Measurements from ENCODE around the gene TMEM132D.

TMEM132D gene

DNA sequence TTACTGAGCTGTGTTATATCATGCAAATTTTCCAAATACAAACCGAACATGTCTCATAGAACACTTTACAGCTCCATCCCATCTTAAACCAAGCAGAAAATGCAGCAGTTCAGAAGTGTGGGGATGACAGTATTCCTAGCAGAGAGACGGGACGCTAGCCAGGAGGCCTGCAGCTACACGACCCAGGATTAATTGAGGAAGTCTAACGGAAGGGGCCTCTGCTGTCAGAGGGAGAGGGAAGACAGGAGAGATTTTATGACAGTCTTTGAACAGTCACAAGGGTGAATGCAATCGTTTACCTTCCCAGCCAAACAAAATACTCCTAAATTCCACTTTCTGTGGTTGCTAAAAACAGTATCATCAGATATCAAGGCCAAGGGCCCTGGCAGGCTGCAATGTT, 261.9 kb downstream of the TMEM132D start:
- FAIRE-seq (no peak), DNase-seq (ENCODE audit: insufficient read length) (no peak)
- no peak for TF ChIP-seq POLR2A (IDR thresholded peaks at IDR 0.05; ENCODE audit: low read depth, low read length)
- no peak for TF ChIP-seq TAF1 (IDR thresholded peaks at IDR 0.05; ENCODE audit: borderline replicate concordance, low read depth, low read length)
- no peak for TF ChIP-seq POLR2AphosphoS5 (IDR thresholded peaks at IDR 0.05; ENCODE audit: low read depth, low read length)

DNA sequence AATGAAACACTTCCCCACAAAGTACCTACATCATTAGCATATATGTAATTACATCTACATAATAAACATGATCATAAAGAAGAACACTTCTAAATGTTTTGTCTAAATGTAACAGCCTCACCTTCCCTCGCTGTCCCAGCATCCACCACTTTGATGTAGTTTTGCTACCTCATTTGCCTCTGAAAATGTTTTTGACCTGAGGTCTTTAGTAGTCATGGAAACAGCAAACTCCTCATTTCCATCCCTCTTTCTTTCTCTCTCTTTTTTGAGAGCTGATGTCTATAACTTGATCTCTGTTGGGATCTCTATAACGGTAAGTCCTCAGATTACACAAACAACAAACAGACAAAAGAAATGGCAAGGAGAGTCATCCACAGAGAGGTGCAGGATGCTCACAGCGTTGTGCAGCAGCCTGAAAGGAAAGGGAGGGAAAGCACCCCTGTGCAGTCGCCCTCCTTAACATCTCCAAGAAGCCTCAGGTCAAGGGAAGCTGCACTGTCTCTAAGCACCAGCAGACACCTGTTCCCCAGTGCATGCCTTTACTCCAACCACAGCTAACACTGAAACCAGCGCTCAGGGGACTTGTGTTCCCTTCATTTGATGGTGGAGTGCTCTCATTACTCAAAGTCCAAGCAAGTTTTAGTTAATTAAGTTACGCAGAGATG, 268.7 kb downstream of the TMEM132D start:
- FAIRE-seq, result no peak
- no peak for TF ChIP-seq POLR2A (IDR thresholded peaks at IDR 0.05; ENCODE audit: low read depth, low read length)
- TF ChIP-seq POLR2AphosphoS5 (IDR thresholded peaks at IDR 0.05; ENCODE audit: low read depth, low read length), result no peak
- TF ChIP-seq TAF1 (IDR thresholded peaks at IDR 0.05; ENCODE audit: borderline replicate concordance, low read depth, low read length), result no peak
- no peak for DNase-seq (ENCODE audit: insufficient read length)

DNA sequence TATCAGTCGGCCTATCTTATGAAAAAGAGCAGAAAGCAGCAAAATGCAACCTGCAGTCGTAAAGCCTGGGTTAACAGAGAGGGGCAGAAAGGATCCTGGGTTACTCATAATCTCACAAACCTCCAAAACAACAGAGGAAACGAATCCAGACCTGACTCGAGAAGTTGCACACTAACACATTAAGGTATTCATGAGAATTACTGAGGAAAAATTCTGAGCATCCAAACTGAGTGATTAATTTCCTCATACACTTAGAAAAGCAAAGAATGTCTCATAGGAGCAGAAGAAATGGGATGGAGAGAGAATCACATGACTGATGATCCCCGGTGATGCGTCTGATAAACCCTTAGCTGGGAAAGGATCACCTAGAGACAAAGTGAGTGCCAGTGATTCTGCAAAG, 272.5 kb downstream of the TMEM132D start:
- DNase-seq (ENCODE audit: insufficient read length), result no peak
- no peak for FAIRE-seq
- TF ChIP-seq POLR2A (IDR thresholded peaks at IDR 0.05; ENCODE audit: low read depth, low read length), result no peak
- no peak for TF ChIP-seq TAF1 (IDR thresholded peaks at IDR 0.05; ENCODE audit: borderline replicate concordance, low read depth, low read length)

DNA sequence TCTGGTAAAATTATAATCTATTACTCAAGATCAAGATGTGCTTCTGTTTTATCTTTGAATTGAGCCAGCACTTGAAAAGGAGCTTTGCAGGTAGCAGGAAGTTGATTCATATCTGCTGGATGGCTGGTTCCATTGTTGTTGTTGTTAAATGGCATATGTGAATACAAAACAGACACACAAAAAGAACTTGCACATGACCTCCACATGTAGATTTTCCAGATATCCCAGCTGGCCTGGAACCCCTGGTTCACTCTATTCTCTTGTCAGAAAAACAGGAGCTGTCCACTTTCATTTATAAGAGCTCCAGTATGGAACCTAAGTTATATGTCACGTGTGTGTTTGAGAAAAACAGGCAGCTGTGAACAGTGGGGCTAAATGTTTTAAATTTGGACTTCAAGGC, 273.9 kb downstream of the TMEM132D start:
- DNase-seq (ENCODE audit: insufficient read length) (no peak), FAIRE-seq (no peak)
- no peak for TF ChIP-seq POLR2A (IDR thresholded peaks at IDR 0.05; ENCODE audit: low read depth, low read length)
- no peak for TF ChIP-seq POLR2AphosphoS5 (IDR thresholded peaks at IDR 0.05; ENCODE audit: low read depth, low read length)
- TF ChIP-seq TAF1 (IDR thresholded peaks at IDR 0.05; ENCODE audit: borderline replicate concordance, low read depth, low read length), result no peak

- FAIRE-seq (no peak), DNase-seq (ENCODE audit: insufficient read length) (no peak)
- TF ChIP-seq POLR2AphosphoS5 (IDR thresholded peaks at IDR 0.05; ENCODE audit: low read depth, low read length) (no peak), TAF1 (IDR thresholded peaks at IDR 0.05; ENCODE audit: borderline replicate concordance, low read depth, low read length) (no peak), POLR2A (IDR thresholded peaks at IDR 0.05; ENCODE audit: low read depth, low read length) (no peak)
Measured at GRCh38 chr12:129622566-129622965, 281.3 kb downstream of the TMEM132D start.

DNA sequence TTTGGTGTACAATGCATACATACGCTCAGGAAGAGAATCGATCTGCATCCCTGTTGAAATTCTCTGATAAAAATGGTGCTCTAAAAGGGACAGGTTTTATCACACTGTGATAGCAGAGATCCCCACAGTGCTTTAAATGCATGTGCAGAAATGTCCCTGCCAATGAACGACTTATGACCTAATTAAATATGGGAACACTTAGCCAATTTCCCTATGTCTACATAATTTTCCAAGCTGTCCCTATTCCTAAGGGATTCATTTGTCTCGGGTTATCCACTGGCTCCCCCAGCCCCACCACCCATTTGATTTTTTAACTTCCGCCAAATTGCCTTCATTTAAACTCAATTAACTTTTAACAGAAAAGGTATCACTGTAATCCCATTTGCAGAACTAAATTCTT, 284.6 kb downstream of the TMEM132D start:
- no peak for FAIRE-seq
- TF ChIP-seq POLR2A (IDR thresholded peaks at IDR 0.05; ENCODE audit: low read depth, low read length) (no peak), POLR2AphosphoS5 (IDR thresholded peaks at IDR 0.05; ENCODE audit: low read depth, low read length) (no peak), TAF1 (IDR thresholded peaks at IDR 0.05; ENCODE audit: borderline replicate concordance, low read depth, low read length) (no peak)
- DNase-seq (ENCODE audit: insufficient read length), result no peak

- TF ChIP-seq POLR2A (IDR thresholded peaks at IDR 0.05; ENCODE audit: low read depth, low read length), result no peak
- no peak for TF ChIP-seq POLR2AphosphoS5 (IDR thresholded peaks at IDR 0.05; ENCODE audit: low read depth, low read length)
- TF ChIP-seq TAF1 (IDR thresholded peaks at IDR 0.05; ENCODE audit: borderline replicate concordance, low read depth, low read length), result no peak
- FAIRE-seq (no peak), DNase-seq (ENCODE audit: insufficient read length) (no peak)
Measured at GRCh38 chr12:129617849-129618248, 286.0 kb downstream of the TMEM132D start.

DNA sequence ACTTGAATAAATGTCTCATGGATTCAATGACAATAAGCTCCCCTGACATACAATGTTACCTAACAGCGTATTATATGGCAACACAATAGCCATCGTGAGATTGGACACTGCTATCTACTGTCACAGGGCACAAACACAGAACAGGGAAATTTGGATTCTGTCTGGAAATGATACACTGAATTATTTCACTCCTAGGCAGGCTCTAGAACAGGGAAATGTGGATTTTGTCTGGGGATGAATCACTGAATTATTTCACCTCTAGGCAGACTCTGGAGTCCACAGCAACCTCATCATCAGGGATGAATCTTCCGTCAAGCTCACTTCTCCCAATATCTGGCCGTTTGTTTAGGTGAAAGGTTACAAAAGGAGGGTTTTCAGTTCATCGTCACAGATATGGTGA, 288.8 kb downstream of the TMEM132D start:
- DNase-seq (ENCODE audit: insufficient read length) (no peak), FAIRE-seq (no peak)
- TF ChIP-seq TAF1 (IDR thresholded peaks at IDR 0.05; ENCODE audit: borderline replicate concordance, low read depth, low read length) (no peak), POLR2AphosphoS5 (IDR thresholded peaks at IDR 0.05; ENCODE audit: low read depth, low read length) (no peak), POLR2A (IDR thresholded peaks at IDR 0.05; ENCODE audit: low read depth, low read length) (no peak)

DNA sequence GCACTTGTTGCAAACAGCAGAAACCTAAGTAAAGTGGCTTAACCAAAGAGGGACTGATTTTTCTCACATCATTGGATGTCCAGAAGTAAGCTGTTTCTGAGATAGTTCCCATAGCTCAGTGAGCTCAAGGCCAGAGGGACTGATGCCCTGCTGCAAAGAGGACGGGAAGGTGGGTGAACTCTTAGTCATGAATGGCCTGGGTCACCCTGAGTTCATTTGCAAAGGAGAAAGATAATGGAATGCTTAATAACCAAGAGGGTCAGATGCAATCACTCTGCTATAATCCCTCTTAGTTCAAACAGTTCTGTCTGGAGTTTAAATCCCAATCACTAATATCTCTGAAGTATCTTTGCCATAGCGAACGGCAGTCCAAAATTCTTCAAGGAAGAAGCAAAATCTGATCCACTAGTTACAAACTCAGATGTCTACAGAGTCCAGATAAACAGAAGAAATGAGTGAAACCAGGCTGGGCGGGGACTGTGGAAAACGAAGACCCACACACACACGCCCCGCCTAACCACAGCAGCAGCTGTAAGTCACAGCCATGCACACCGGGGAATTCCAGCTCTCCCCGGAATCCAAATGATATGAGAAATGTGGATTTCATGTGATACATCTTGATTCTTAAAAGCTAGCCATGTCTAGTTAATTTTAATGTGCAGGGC, 289.5 kb downstream of the TMEM132D start:
- no peak for DNase-seq (ENCODE audit: insufficient read length)
- FAIRE-seq, result no peak
- no peak for TF ChIP-seq TAF1 (IDR thresholded peaks at IDR 0.05; ENCODE audit: borderline replicate concordance, low read depth, low read length)
- TF ChIP-seq POLR2AphosphoS5 (IDR thresholded peaks at IDR 0.05; ENCODE audit: low read depth, low read length), result no peak
- no peak for TF ChIP-seq POLR2A (IDR thresholded peaks at IDR 0.05; ENCODE audit: low read depth, low read length)

GRCh38 chr12:129613314-129613713, 290.5 kb downstream of the TMEM132D start:
- no peak for FAIRE-seq
- no peak for TF ChIP-seq TAF1 (IDR thresholded peaks at IDR 0.05; ENCODE audit: borderline replicate concordance, low read depth, low read length)
- no peak for TF ChIP-seq POLR2AphosphoS5 (IDR thresholded peaks at IDR 0.05; ENCODE audit: low read depth, low read length)
- TF ChIP-seq POLR2A (IDR thresholded peaks at IDR 0.05; ENCODE audit: low read depth, low read length), result no peak
- no peak for DNase-seq (ENCODE audit: insufficient read length)

GRCh38 chr12:129610601-129611120, 293.2 kb downstream of the TMEM132D start:
- no peak for DNase-seq (ENCODE audit: insufficient read length)
- no peak for FAIRE-seq
- TF ChIP-seq POLR2A (IDR thresholded peaks at IDR 0.05; ENCODE audit: low read depth, low read length), result no peak
- no peak for TF ChIP-seq POLR2AphosphoS5 (IDR thresholded peaks at IDR 0.05; ENCODE audit: low read depth, low read length)
- no peak for TF ChIP-seq TAF1 (IDR thresholded peaks at IDR 0.05; ENCODE audit: borderline replicate concordance, low read depth, low read length)

DNA sequence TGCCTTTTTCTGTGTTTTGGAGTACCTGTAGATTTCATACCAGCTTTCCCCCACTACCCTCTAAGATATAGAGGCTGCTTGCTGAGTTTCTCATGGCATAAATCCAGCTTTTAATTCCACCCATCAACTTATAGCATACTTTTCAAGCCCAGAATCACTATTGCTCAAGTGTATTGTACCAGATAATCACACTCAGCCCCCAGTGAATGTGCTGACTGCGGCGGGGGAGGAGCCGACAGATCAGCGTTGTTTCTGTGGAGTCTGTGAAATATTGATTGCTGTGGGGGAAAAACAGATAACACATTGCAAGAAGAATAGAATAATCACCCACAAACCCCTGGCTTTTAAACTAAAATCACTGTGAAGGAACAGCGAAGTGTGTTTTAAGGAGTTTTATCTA, 296.1 kb downstream of the TMEM132D start:
- FAIRE-seq (no peak), DNase-seq (ENCODE audit: insufficient read length) (no peak)
- no peak for TF ChIP-seq TAF1 (IDR thresholded peaks at IDR 0.05; ENCODE audit: borderline replicate concordance, low read depth, low read length)
- no peak for TF ChIP-seq POLR2A (IDR thresholded peaks at IDR 0.05; ENCODE audit: low read depth, low read length)
- no peak for TF ChIP-seq POLR2AphosphoS5 (IDR thresholded peaks at IDR 0.05; ENCODE audit: low read depth, low read length)

Measured in GM12892 (cell line).